G401 (cell line): Measurements from ENCODE around the gene PRLHR. TPM values are rescaled to one million over a fixed set of nuclear protein-coding genes. Genes with fewer than 3 reads are reported as not detected.
A peak's percentile ranks its signal among the peaks of the same experiment; 100 is the strongest.
"Not testable (repeated sequence)": the region's sequence is repeated elsewhere in the genome, so short reads cannot be mapped to it uniquely, and the experiment has no call there.

Experiments
- DNase-seq: peaks from one replicate; pipeline ENCODE4 v3.0.0-alpha.2; 2015; ENCODE audit warnings: low spot score
- in situ Hi-C: cut with HindIII; loops from 2 replicates; pipeline ENCODE4 v1.10.0; 2016; ENCODE audit warnings: low sequenced_read_pairs, mixed read lengths
- total RNA-seq: library from RNA; depleted of rRNA; stranded (reverse); fragments of >200 nt; shearing (Covaris generic); gene quantifications from 2 replicates; pipeline ENCODE4 v1.2.3, GENCODE V29; 2014; rRNA removed

The PRLHR gene
- not detected in 2 replicates for total RNA-seq

- DNase-seq, result no peak
- in situ Hi-C loops, result no loop called here
Measured at GRCh38 chr10:118595598-118596425, at the start of gene PRLHR. Gene PRLHR, minus strand, starts transcription at chr10:118595648. Its CDS starts 404 bp downstream, at chr10:118595244.

- in situ Hi-C loops, result no loop called here
Measured at GRCh38 chr10:118642228-118642627, 46.8 kb upstream of the PRLHR start.

GRCh38 chr10:118638680-118639079 lies 43.2 kb upstream of the PRLHR start:
- in situ Hi-C loops, result no loop called here

More at GRCh38 chr10:118642228-118642627, 46.8 kb upstream of the PRLHR start:
- DNase-seq, result no peak

GRCh38 chr10:118635674-118636402 lies 40.4 kb upstream of the PRLHR start:
- no peak for DNase-seq
- in situ Hi-C loops, result no loop called here

More at GRCh38 chr10:118638680-118639079, 43.2 kb upstream of the PRLHR start:
- DNase-seq, result no peak

GRCh38 chr10:118633786-118634185 lies 38.3 kb upstream of the PRLHR start:
- DNase-seq, result no peak
- in situ Hi-C loops, result no loop called here

GRCh38 chr10:118629211-118629610 lies 33.8 kb upstream of the PRLHR start:
- in situ Hi-C loops, result no loop called here
- DNase-seq, result no peak

GRCh38 chr10:118628397-118628796 lies 32.9 kb upstream of the PRLHR start:
- no peak for DNase-seq
- in situ Hi-C loops, result no loop called here

- no peak for DNase-seq
- in situ Hi-C loops, result no loop called here
Measured at GRCh38 chr10:118626953-118627352, 31.5 kb upstream of the PRLHR start.

GRCh38 chr10:118625504-118625903 lies 30.1 kb upstream of the PRLHR start:
- no peak for DNase-seq

GRCh38 chr10:118624747-118625146 lies 29.3 kb upstream of the PRLHR start:
- no peak for DNase-seq
- in situ Hi-C loops, result no loop called here

More at GRCh38 chr10:118625504-118625903, 30.1 kb upstream of the PRLHR start:
- in situ Hi-C loops, result no loop called here

GRCh38 chr10:118621304-118621942 lies 26.0 kb upstream of the PRLHR start:
- DNase-seq, result no peak
- in situ Hi-C loops, result no loop called here

- in situ Hi-C loops, DNase-seq: not testable (repeated sequence)
Measured at GRCh38 chr10:118613863-118614262, 18.4 kb upstream of the PRLHR start.

GRCh38 chr10:118610577-118610976 lies 15.1 kb upstream of the PRLHR start:
- in situ Hi-C loops, result no loop called here
- DNase-seq, result no peak

GRCh38 chr10:118607768-118608354 lies 12.4 kb upstream of the PRLHR start:
- DNase-seq, result no peak
- in situ Hi-C loops, result no loop called here

GRCh38 chr10:118605694-118606093 lies 10.2 kb upstream of the PRLHR start:
- in situ Hi-C loops, result no loop called here

GRCh38 chr10:118596426-118597124 lies 1.1 kb upstream of the PRLHR start:
- no peak for DNase-seq
- in situ Hi-C loops, result no loop called here

More at GRCh38 chr10:118605694-118606093, 10.2 kb upstream of the PRLHR start:
- DNase-seq, result no peak

GRCh38 chr10:118595064-118595420 lies 406 bp downstream of the PRLHR start:
- in situ Hi-C loops, result no loop called here
- DNase-seq, result no peak

- peak; percentile 27 for DNase-seq
- in situ Hi-C loops, result no loop called here
Measured at GRCh38 chr10:118594392-118595063, 920 bp downstream of the PRLHR start.
